ENCODE measurements around the gene SEPTIN11.

The SEPTIN11 gene

GRCh38 chr4:76905521-76905920 lies 44.0 kb upstream of the SEPTIN11 start:
- Histone ChIP-seq H3K36me3 (ENCODE audit: insufficient read depth, low read length) (no peaks in the 10 kb centered on the region), H2AFZ (ENCODE audit: low read length) (no peak overlapping the region), H3K9me3 (ENCODE audit: low read length) (no peaks in the 10 kb centered on the region), H3K4me1 (ENCODE audit: insufficient read depth, low read length, severe bottlenecking) (no peaks in the 10 kb centered on the region), H3K4me2 (ENCODE audit: low read length) (no peak overlapping the region), H3F3A (ENCODE audit: insufficient read depth, low read length) (no peaks in the 10 kb centered on the region), H3K27me3 (ENCODE audit: insufficient read depth, low read length) (no peaks in the 10 kb centered on the region), H3K9ac (ENCODE audit: low read length) (no peak overlapping the region), H3K79me2 (ENCODE audit: insufficient read depth, low read length) (no peaks in the 10 kb centered on the region), H3K27ac (ENCODE audit: low read depth, low read length, poor library complexity, severe bottlenecking) (no peak overlapping the region), H3K9me2 (ENCODE audit: low read depth, low read length) (no peaks in the 10 kb centered on the region), H3K4me3 (ENCODE audit: low read depth, low read length, poor library complexity, severe bottlenecking) (no peak overlapping the region), H4K20me1 (ENCODE audit: insufficient read depth, low read length) (no peaks in the 10 kb centered on the region)
- no peak for TF ChIP-seq CTCF (IDR thresholded peaks at IDR 0.05; ENCODE audit: low read length)
- TF ChIP-seq EZH2 (IDR thresholded peaks at IDR 0.05; ENCODE audit: borderline replicate concordance, low read length), result no peak

DNA sequence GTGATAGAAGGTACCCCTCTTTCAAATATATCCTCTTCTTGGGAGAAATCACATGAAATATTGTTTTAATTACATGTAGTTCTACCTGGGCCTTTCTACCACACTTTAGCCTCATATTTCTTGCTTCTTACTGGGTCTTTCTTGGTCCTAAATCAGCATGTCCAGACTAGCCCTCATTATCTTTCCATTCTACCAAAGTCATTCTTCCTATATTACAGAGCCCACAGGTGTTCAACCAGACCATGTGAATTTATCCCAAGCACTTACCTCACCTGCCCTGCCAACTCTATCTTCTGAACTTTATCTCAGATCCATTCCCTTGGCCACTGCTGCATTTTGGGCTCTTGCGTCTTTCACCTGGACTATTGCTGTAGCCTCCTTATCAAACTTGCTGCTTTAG lies 39.8 kb upstream of the SEPTIN11 start:
- no peaks in the 10 kb centered on the region for H3K27me3 ChIP-seq (ENCODE audit: insufficient read depth, low read length)
- no peak for TF ChIP-seq CTCF (IDR thresholded peaks at IDR 0.05; ENCODE audit: low read length)
- no peak for TF ChIP-seq EZH2 (IDR thresholded peaks at IDR 0.05; ENCODE audit: borderline replicate concordance, low read length)
- H3F3A ChIP-seq (ENCODE audit: insufficient read depth, low read length), result no peaks in the 10 kb centered on the region
- no peak overlapping the region for H3K9ac ChIP-seq (ENCODE audit: low read length)
- H3K9me3 ChIP-seq (ENCODE audit: low read length), result no peaks in the 10 kb centered on the region
- H3K4me2 ChIP-seq (ENCODE audit: low read length), result no peak overlapping the region
- no peaks in the 10 kb centered on the region for H3K4me1 ChIP-seq (ENCODE audit: insufficient read depth, low read length, severe bottlenecking)
- H3K4me3 ChIP-seq (ENCODE audit: low read depth, low read length, poor library complexity, severe bottlenecking), result no peak overlapping the region
- H3K27ac ChIP-seq (ENCODE audit: low read depth, low read length, poor library complexity, severe bottlenecking), result no peak overlapping the region
- H4K20me1 ChIP-seq (ENCODE audit: insufficient read depth, low read length), result no peaks in the 10 kb centered on the region
- H3K9me2 ChIP-seq (ENCODE audit: low read depth, low read length), result no peaks in the 10 kb centered on the region
- no peak overlapping the region for H2AFZ ChIP-seq (ENCODE audit: low read length)
- no peaks in the 10 kb centered on the region for H3K36me3 ChIP-seq (ENCODE audit: insufficient read depth, low read length)
- H3K79me2 ChIP-seq (ENCODE audit: insufficient read depth, low read length), result no peaks in the 10 kb centered on the region

GRCh38 chr4:76920715-76921114 lies 28.8 kb upstream of the SEPTIN11 start:
- Histone ChIP-seq H3K9me2 (ENCODE audit: low read depth, low read length) (no peaks in the 10 kb centered on the region), H3K9me3 (ENCODE audit: low read length) (no peaks in the 10 kb centered on the region), H3K36me3 (ENCODE audit: insufficient read depth, low read length) (no peaks in the 10 kb centered on the region), H3F3A (ENCODE audit: insufficient read depth, low read length) (no peaks in the 10 kb centered on the region), H2AFZ (ENCODE audit: low read length) (no peak overlapping the region), H3K79me2 (ENCODE audit: insufficient read depth, low read length) (no peaks in the 10 kb centered on the region), H4K20me1 (ENCODE audit: insufficient read depth, low read length) (no peaks in the 10 kb centered on the region), H3K9ac (ENCODE audit: low read length) (no peak overlapping the region), H3K4me3 (ENCODE audit: low read depth, low read length, poor library complexity, severe bottlenecking) (no peak overlapping the region), H3K4me1 (ENCODE audit: insufficient read depth, low read length, severe bottlenecking) (no peaks in the 10 kb centered on the region), H3K27me3 (ENCODE audit: insufficient read depth, low read length) (no peaks in the 10 kb centered on the region), H3K27ac (ENCODE audit: low read depth, low read length, poor library complexity, severe bottlenecking) (no peak overlapping the region), H3K4me2 (ENCODE audit: low read length) (no peak overlapping the region)
- no peak for TF ChIP-seq CTCF (IDR thresholded peaks at IDR 0.05; ENCODE audit: low read length)

All from OCI-LY1 (cell line).